ENCODE results near the gene KSR2.
"Not testable (repeated sequence)": the region's sequence is repeated elsewhere in the genome, so short reads cannot be mapped to it uniquely, and the experiment has no call there.

KSR2 gene

GRCh38 chr12:117890644-117891043 lies 78.1 kb downstream of the KSR2 start:
- no peak for DNase-seq (ENCODE audit: low read depth)

- DNase-seq (ENCODE audit: low read depth) = peak; percentile 18
Observed at GRCh38 chr12:117890137-117890536, 78.7 kb downstream of the KSR2 start.

- no peak for DNase-seq (ENCODE audit: low read depth)
Observed at GRCh38 chr12:117889098-117889497, 79.7 kb downstream of the KSR2 start.

GRCh38 chr12:117885211-117885610 lies 83.6 kb downstream of the KSR2 start:
- DNase-seq (ENCODE audit: low read depth) = no peak

GRCh38 chr12:117884161-117884560 lies 84.6 kb downstream of the KSR2 start:
- DNase-seq (ENCODE audit: low read depth) = no peak

GRCh38 chr12:117882603-117883184 lies 86.1 kb downstream of the KSR2 start:
- no peak for DNase-seq (ENCODE audit: low read depth)

- DNase-seq (ENCODE audit: low read depth) = no peak
Observed at GRCh38 chr12:117882181-117882580, 86.6 kb downstream of the KSR2 start.

- no peak for DNase-seq (ENCODE audit: low read depth)
Observed at GRCh38 chr12:117881517-117881916, 87.3 kb downstream of the KSR2 start.

- no peak for DNase-seq (ENCODE audit: low read depth)
Observed at GRCh38 chr12:117878605-117879004, 90.2 kb downstream of the KSR2 start.

GRCh38 chr12:117876436-117876816 lies 92.4 kb downstream of the KSR2 start:
- no peak for DNase-seq (ENCODE audit: low read depth)

- DNase-seq (ENCODE audit: low read depth) = peak; percentile 51
Observed at GRCh38 chr12:117875744-117876435, 92.9 kb downstream of the KSR2 start.

GRCh38 chr12:117874842-117875434 lies 93.9 kb downstream of the KSR2 start:
- DNase-seq (ENCODE audit: low read depth) = peak; percentile 78

- DNase-seq (ENCODE audit: low read depth) = not testable (repeated sequence)
Observed at GRCh38 chr12:117874198-117874597, 94.6 kb downstream of the KSR2 start.

GRCh38 chr12:117872546-117873169 lies 96.1 kb downstream of the KSR2 start:
- no peak for DNase-seq (ENCODE audit: low read depth)

GRCh38 chr12:117869551-117869950 lies 99.2 kb downstream of the KSR2 start:
- no peak for DNase-seq (ENCODE audit: low read depth)

GRCh38 chr12:117867348-117867747 lies 101.4 kb downstream of the KSR2 start:
- DNase-seq (ENCODE audit: low read depth) = no peak

GRCh38 chr12:117865505-117865904 lies 103.3 kb downstream of the KSR2 start:
- DNase-seq (ENCODE audit: low read depth) = no peak

GRCh38 chr12:117863002-117863709 lies 105.6 kb downstream of the KSR2 start:
- DNase-seq (ENCODE audit: low read depth) = peak; percentile 57

GRCh38 chr12:117861691-117862090 lies 107.1 kb downstream of the KSR2 start:
- DNase-seq (ENCODE audit: low read depth) = no peak

GRCh38 chr12:117860787-117861290 lies 108.0 kb downstream of the KSR2 start:
- DNase-seq (ENCODE audit: low read depth) = not testable (repeated sequence)

- DNase-seq (ENCODE audit: low read depth) = no peak
Observed at GRCh38 chr12:117860111-117860510, 108.7 kb downstream of the KSR2 start.
